ENCODE results near the gene DNAH6.
"Not testable (repeated sequence)": the region's sequence is repeated elsewhere in the genome, so short reads cannot be mapped to it uniquely, and the experiment has no call there.

Gene DNAH6

GRCh38 chr2:84755096-84755495 is 238.8 kb downstream of the DNAH6 start:
- no peak for DNase-seq (ENCODE audit: low read depth)

- DNase-seq (ENCODE audit: low read depth), result no peak
These were observed 241.3 kb downstream of the DNAH6 start for GRCh38 chr2:84757648-84758047.

GRCh38 chr2:84766791-84767190 is 250.5 kb downstream of the DNAH6 start:
- no peak for DNase-seq (ENCODE audit: low read depth)

GRCh38 chr2:84768840-84769239 is 252.5 kb downstream of the DNAH6 start:
- no peak for DNase-seq (ENCODE audit: low read depth)

GRCh38 chr2:84770280-84770679 is 254.0 kb downstream of the DNAH6 start:
- no peak for DNase-seq (ENCODE audit: low read depth)

GRCh38 chr2:84771251-84771650 is 255.0 kb downstream of the DNAH6 start:
- no peak for DNase-seq (ENCODE audit: low read depth)

- DNase-seq (ENCODE audit: low read depth), result not testable (repeated sequence)
These were observed 257.3 kb downstream of the DNAH6 start for GRCh38 chr2:84773562-84773961.

- DNase-seq (ENCODE audit: low read depth), result no peak
These were observed 259.7 kb downstream of the DNAH6 start for GRCh38 chr2:84776011-84776410.

- no peak for DNase-seq (ENCODE audit: low read depth)
These were observed 262.8 kb downstream of the DNAH6 start for GRCh38 chr2:84778911-84779690.

GRCh38 chr2:84779781-84780180 is 263.5 kb downstream of the DNAH6 start:
- DNase-seq (ENCODE audit: low read depth), result no peak

GRCh38 chr2:84781942-84782716 is 265.8 kb downstream of the DNAH6 start:
- no peak for DNase-seq (ENCODE audit: low read depth)

GRCh38 chr2:84782717-84783442 is 266.6 kb downstream of the DNAH6 start:
- no peak for DNase-seq (ENCODE audit: low read depth)

GRCh38 chr2:84785950-84786349 is 269.7 kb downstream of the DNAH6 start:
- no peak for DNase-seq (ENCODE audit: low read depth)

- no peak for DNase-seq (ENCODE audit: low read depth)
These were observed 270.3 kb downstream of the DNAH6 start for GRCh38 chr2:84786601-84787000.

GRCh38 chr2:84788027-84788426 is 271.7 kb downstream of the DNAH6 start:
- DNase-seq (ENCODE audit: low read depth), result no peak

GRCh38 chr2:84788498-84788897 is 272.2 kb downstream of the DNAH6 start:
- no peak for DNase-seq (ENCODE audit: low read depth)

- DNase-seq (ENCODE audit: low read depth), result no peak
These were observed 276.7 kb downstream of the DNAH6 start for GRCh38 chr2:84792856-84793522.

GRCh38 chr2:84793641-84794040 is 277.3 kb downstream of the DNAH6 start:
- no peak for DNase-seq (ENCODE audit: low read depth)

- DNase-seq (ENCODE audit: low read depth), result no peak
These were observed 280.5 kb downstream of the DNAH6 start for GRCh38 chr2:84796798-84797197.

- DNase-seq (ENCODE audit: low read depth), result no peak
These were observed 281.0 kb downstream of the DNAH6 start for GRCh38 chr2:84797271-84797670.

GRCh38 chr2:84799772-84800171 is 283.5 kb downstream of the DNAH6 start:
- no peak for DNase-seq (ENCODE audit: low read depth)

- no peak for DNase-seq (ENCODE audit: low read depth)
These were observed 284.0 kb downstream of the DNAH6 start for GRCh38 chr2:84800194-84800805.

Data from stimulated activated CD8-positive, alpha-beta memory T cell treated with anti-CD3 and anti-CD28 coated beads, Interleukin-7, amount 100 ng/mL, for 24 hours (primary cell).